Stomach (tissue), 4 donors: ENCODE results near the gene MRC2.

ENCODE experiments used
- CTCF ChIP-seq, 7 experiments: fragments of 450-650 bp in 4 of 7; fragments of 200-600 bp in 3 of 7; sonication (generic) in 3 of 7; IDR thresholded peaks; one replicate each; pipeline ENCODE4 v1.5.1; 2016 to 2019; ENCODE audit warnings: antibody characterized with exemption in 7 of 7, control low read depth in 2 of 7, mild to moderate bottlenecking in 1 of 7
- POLR2A ChIP-seq, 4 donors: fragments of 450-650 bp; IDR thresholded peaks; one replicate each; pipeline ENCODE4 v1.6.1; 2016; ENCODE audit warnings: antibody characterized with exemption in 4 of 4, control low read depth in 2 of 4, mild to moderate bottlenecking in 1 of 4, moderate library complexity in 1 of 4

- TF ChIP-seq POLR2A (IDR thresholded peaks at IDR 0.05): no peak
- TF ChIP-seq CTCF (IDR thresholded peaks at IDR 0.05): no peak
Measured at GRCh38 chr17:62650587-62650986, 23.1 kb downstream of the MRC2 start.
